NB4 (cell line): ENCODE data around the gene ZNF599.

ENCODE experiments used
- MYC ChIP-seq: IDR thresholded peaks from 2 replicates; pipeline ENCODE4 v1.6.1; 2011; ENCODE audit warnings: low read depth, low read length
- TF ChIP-seq, protein P1 (sequence below): IDR thresholded peaks from one replicate; pipeline ENCODE4 v1.5.1; 2012; ENCODE audit warnings: low read depth, low read length

DNA sequence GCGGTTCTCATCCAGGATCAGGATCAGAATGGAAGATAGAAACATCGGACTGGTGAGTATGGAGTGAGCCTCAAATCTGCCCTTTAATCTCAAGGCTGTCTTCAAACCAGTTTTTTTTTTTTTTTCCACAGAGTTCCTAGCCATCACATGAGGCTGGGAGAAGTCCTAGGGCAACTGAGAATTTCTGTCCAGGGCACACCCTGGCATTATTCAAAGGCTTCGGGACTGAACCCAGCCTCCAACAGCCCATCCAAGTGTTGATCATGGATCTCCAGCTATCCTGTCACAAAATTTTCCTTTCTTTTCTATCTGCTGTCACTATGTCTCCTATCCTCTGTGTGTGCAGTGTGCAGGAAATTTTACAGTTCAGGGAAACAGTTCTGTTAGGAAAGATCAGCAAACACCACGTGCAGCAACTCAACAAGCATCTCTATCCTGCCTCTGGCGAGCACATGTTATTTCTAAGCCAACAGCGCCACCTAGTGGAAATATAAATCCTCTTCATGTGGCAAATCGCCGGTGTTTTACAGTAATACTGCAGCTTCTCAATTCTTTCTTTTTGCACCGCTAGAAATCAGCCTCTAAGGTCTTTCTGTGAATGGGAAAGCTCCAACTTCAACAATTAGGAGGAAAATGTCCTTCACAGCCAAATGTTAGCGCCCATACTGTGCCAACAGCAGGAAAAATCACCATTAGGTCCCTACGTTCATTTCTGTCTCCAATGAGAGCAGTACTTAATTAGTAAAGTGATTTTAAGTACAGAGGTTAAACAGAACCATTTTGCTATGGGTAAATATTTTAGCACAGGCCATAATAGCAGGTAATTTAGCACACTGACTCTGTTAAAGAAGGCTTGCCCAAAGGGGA lies 60.4 kb downstream of the ZNF599 start:
- TF ChIP-seq, protein P1, sequence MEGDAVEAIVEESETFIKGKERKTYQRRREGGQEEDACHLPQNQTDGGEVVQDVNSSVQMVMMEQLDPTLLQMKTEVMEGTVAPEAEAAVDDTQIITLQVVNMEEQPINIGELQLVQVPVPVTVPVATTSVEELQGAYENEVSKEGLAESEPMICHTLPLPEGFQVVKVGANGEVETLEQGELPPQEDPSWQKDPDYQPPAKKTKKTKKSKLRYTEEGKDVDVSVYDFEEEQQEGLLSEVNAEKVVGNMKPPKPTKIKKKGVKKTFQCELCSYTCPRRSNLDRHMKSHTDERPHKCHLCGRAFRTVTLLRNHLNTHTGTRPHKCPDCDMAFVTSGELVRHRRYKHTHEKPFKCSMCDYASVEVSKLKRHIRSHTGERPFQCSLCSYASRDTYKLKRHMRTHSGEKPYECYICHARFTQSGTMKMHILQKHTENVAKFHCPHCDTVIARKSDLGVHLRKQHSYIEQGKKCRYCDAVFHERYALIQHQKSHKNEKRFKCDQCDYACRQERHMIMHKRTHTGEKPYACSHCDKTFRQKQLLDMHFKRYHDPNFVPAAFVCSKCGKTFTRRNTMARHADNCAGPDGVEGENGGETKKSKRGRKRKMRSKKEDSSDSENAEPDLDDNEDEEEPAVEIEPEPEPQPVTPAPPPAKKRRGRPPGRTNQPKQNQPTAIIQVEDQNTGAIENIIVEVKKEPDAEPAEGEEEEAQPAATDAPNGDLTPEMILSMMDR: peak; percentile 4
- TF ChIP-seq MYC: peak; percentile 91
